Mucosa of descending colon (tissue), 3 donors: ENCODE results near the gene ASB6. TPM values are rescaled to one million over a fixed set of nuclear protein-coding genes. Genes with fewer than 3 reads are reported as not detected.

Source experiments
- ATAC-seq: fragments of 200-7000 bp; cut with Tn5 transposase; one replicate; pipeline ENCODE4 v1.9.1; 2020; ENCODE audit warnings: mild to moderate bottlenecking, moderate library complexity
- DNase-seq, 3 donors: peaks; one replicate each; pipeline ENCODE4 v3.0.0-alpha.2; 2020
- H3K36me3 ChIP-seq: fragments of 200-600 bp; one replicate; pipeline ENCODE4 v1.8.0; 2021; ENCODE audit warnings: low read depth, mild to moderate bottlenecking
- H3K4me1 ChIP-seq: fragments of 200-600 bp; one replicate; pipeline ENCODE4 v1.8.0; 2021; ENCODE audit warnings: low read depth, mild to moderate bottlenecking
- H3K4me3 ChIP-seq: fragments of 200-600 bp; one replicate; pipeline ENCODE4 v1.8.0; 2021; ENCODE audit warnings: mild to moderate bottlenecking
- H3K9me3 ChIP-seq: fragments of 200-600 bp; one replicate; pipeline ENCODE4 v1.8.0; 2021; ENCODE audit warnings: mild to moderate bottlenecking
- CTCF ChIP-seq: fragments of 200-600 bp; IDR thresholded peaks from one replicate; pipeline ENCODE4 v1.8.0; 2022; ENCODE audit warnings: antibody characterized with exemption, mild to moderate bottlenecking
- intact Hi-C, 2 donors: fragments of 100-400 bp; cut with DNase I in 1 of 2; cut with micrococcal nuclease in 1 of 2; formaldehyde crosslinking; loops; one replicate each; pipeline versions ENCODE4 v1.11.0 to v1.11.1; 2022; cut with DNase I, micrococcal nuclease
- total RNA-seq, 3 donors: library from RNA; stranded (reverse); fragmentation: NEBNext Ultra II Directional in 2 of 3; extraction: Animal tissue kit (Norgen Biotek cat#: 25700) in 2 of 3; gene quantifications; one replicate each; pipeline versions ENCODE4 v1.2.1 to v1.2.4, GENCODE V29; 2021 to 2023
- donor health status: DM: no; HTN: no; CAD: no; lungs with moderate emphysema.
- donor health status: DM: no; HTN: no; CAD: no.
- donor health status: DM: no; HTN: yes; CAD: no.

ASB6 gene
- total RNA-seq, 3 donors from 2014 or later: 16.1 to 21.3 (median 17.5) TPM

GRCh38 chr9:129653823-129654553 is 12.0 kb upstream of the ASB6 start:
- no peak for TF ChIP-seq CTCF
- H3K4me3 ChIP-seq: no peak overlapping the region

GRCh38 chr9:129650680-129651235 is 8.8 kb upstream of the ASB6 start:
- Histone ChIP-seq H3K4me1 (no peaks in the 10 kb centered on the region), H3K9me3 (no peaks in the 10 kb centered on the region), H3K36me3 (no peaks in the 10 kb centered on the region), H3K4me3 (no peak overlapping the region)
- intact Hi-C loops: loop anchor here in 1 of 2 donors (10.0 kb wide), 1 partner anchor 144 kb away; no protein-coding TSS in a partner anchor
- no peak for TF ChIP-seq CTCF
- ATAC-seq: no peak
- DNase-seq: no peak

More at GRCh38 chr9:129653823-129654553, 12.0 kb upstream of the ASB6 start:
- H3K4me1 ChIP-seq: no peaks in the 10 kb centered on the region
- ATAC-seq (no peak), DNase-seq (no peak)
- H3K36me3 ChIP-seq: no peaks in the 10 kb centered on the region
- intact Hi-C loops: loop anchor here in 1 of 2 donors (10.0 kb wide), 1 partner anchor 141 kb away; no protein-coding TSS in a partner anchor
- no peaks in the 10 kb centered on the region for H3K9me3 ChIP-seq

- ATAC-seq: no peak
- intact Hi-C loops: loop anchor here (5.0 to 10.0 kb wide), 2 partner anchors 132 to 145 kb away; no protein-coding TSS in a partner anchor
- TF ChIP-seq CTCF: no peak
Measured at GRCh38 chr9:129649726-129650679, 8.1 kb upstream of the ASB6 start.

GRCh38 chr9:129648764-129649115 is 6.8 kb upstream of the ASB6 start:
- intact Hi-C loops: loop anchor here in 1 of 2 donors (5.0 kb wide), 1 partner anchor 134 kb away; no protein-coding TSS in a partner anchor
- no peak for TF ChIP-seq CTCF
- no peaks in the 10 kb centered on the region for H3K4me1 ChIP-seq
- H3K4me3 ChIP-seq: no peak overlapping the region
- H3K9me3 ChIP-seq: no peaks in the 10 kb centered on the region
- H3K36me3 ChIP-seq: no peaks in the 10 kb centered on the region
- no peak for ATAC-seq
- DNase-seq: no peak

More at GRCh38 chr9:129649726-129650679, 8.1 kb upstream of the ASB6 start:
- Histone ChIP-seq H3K4me3 (no peak overlapping the region), H3K9me3 (no peaks in the 10 kb centered on the region), H3K36me3 (no peaks in the 10 kb centered on the region), H3K4me1 (no peaks in the 10 kb centered on the region)
- no peak for DNase-seq

- no peak for ATAC-seq
- H3K9me3 ChIP-seq: no peaks in the 10 kb centered on the region
- DNase-seq: no peak
- no peak overlapping the region for H3K4me3 ChIP-seq
- intact Hi-C loops: loop anchor here in 1 of 2 donors (5.0 kb wide), 1 partner anchor 134 kb away; no protein-coding TSS in a partner anchor
- TF ChIP-seq CTCF: no peak
- H3K36me3 ChIP-seq: no peaks in the 10 kb centered on the region
- no peaks in the 10 kb centered on the region for H3K4me1 ChIP-seq
Measured at GRCh38 chr9:129648092-129648763, 6.3 kb upstream of the ASB6 start.
